PFSK-1 (cell line): ENCODE measurements around the gene IRGQ.

ENCODE experiments used
- POLR2AphosphoS5 ChIP-seq: IDR thresholded peaks from 2 replicates; pipeline ENCODE4 v1.6.1; 2012; ENCODE audit warnings: low read depth, mild to moderate bottlenecking, control low read depth, low read length, moderate library complexity
- SIN3A ChIP-seq: IDR thresholded peaks from 2 replicates; pipeline ENCODE4 v1.6.1; 2012; ENCODE audit warnings: mild to moderate bottlenecking, low read length, moderate library complexity, borderline replicate concordance; ENCODE audit not compliant: insufficient read depth
- TAF1 ChIP-seq: IDR thresholded peaks from 2 replicates; pipeline ENCODE4 v1.6.1; 2012; ENCODE audit warnings: low read length, control low read depth, borderline replicate concordance; ENCODE audit not compliant: insufficient read depth
- TF ChIP-seq, protein P1 (sequence below), 2 experiments: IDR thresholded peaks; 2 replicates each; pipeline versions ENCODE4 v1.6.1 to v1.8.0; 2011 to 2012; ENCODE audit warnings: low read depth in 2 of 2, low read length in 2 of 2, control low read depth in 1 of 2, inconsistent platforms in 1 of 2, mild to moderate bottlenecking in 1 of 2, moderate library complexity in 1 of 2; ENCODE audit not compliant: insufficient read depth in 1 of 2

GRCh38 chr19:43562698-43563241 is 33.2 kb downstream of the IRGQ start:
- TF ChIP-seq TAF1 (no peak), POLR2AphosphoS5 (no peak), SIN3A (no peak)
- TF ChIP-seq, protein P1, sequence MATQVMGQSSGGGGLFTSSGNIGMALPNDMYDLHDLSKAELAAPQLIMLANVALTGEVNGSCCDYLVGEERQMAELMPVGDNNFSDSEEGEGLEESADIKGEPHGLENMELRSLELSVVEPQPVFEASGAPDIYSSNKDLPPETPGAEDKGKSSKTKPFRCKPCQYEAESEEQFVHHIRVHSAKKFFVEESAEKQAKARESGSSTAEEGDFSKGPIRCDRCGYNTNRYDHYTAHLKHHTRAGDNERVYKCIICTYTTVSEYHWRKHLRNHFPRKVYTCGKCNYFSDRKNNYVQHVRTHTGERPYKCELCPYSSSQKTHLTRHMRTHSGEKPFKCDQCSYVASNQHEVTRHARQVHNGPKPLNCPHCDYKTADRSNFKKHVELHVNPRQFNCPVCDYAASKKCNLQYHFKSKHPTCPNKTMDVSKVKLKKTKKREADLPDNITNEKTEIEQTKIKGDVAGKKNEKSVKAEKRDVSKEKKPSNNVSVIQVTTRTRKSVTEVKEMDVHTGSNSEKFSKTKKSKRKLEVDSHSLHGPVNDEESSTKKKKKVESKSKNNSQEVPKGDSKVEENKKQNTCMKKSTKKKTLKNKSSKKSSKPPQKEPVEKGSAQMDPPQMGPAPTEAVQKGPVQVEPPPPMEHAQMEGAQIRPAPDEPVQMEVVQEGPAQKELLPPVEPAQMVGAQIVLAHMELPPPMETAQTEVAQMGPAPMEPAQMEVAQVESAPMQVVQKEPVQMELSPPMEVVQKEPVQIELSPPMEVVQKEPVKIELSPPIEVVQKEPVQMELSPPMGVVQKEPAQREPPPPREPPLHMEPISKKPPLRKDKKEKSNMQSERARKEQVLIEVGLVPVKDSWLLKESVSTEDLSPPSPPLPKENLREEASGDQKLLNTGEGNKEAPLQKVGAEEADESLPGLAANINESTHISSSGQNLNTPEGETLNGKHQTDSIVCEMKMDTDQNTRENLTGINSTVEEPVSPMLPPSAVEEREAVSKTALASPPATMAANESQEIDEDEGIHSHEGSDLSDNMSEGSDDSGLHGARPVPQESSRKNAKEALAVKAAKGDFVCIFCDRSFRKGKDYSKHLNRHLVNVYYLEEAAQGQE (IDR thresholded peaks at IDR 0.05; ENCODE audit: insufficient read depth in 1 of 2, low read depth in 2 of 2, low read length in 2 of 2) = no peak; a peak in 1 of 4 replicates
